Fibroblast of villous mesenchyme (primary cell): ENCODE data around the gene AZU1. TPM values are rescaled to one million over a fixed set of nuclear protein-coding genes. Genes with fewer than 3 reads are reported as not detected.

Source experiments
- DNase-seq: peaks from one replicate; pipeline ENCODE4 v3.0.0-alpha.2; 2010; ENCODE audit warnings: low read depth
- H3K4me3 ChIP-seq: 2 replicates; pipeline ENCODE4 v1.5.1; 2011; ENCODE audit warnings: low read depth, mild to moderate bottlenecking, low read length
- CTCF ChIP-seq: IDR thresholded peaks from 2 replicates; pipeline ENCODE4 v1.5.1; 2012; ENCODE audit warnings: low read depth, mild to moderate bottlenecking, low read length; ENCODE audit not compliant: insufficient read depth
- total RNA-seq: library from RNA; depleted of rRNA; stranded (reverse); fragments of >200 nt; gene quantifications from 2 replicates; pipeline ENCODE4 v1.2.3, GENCODE V29; 2012

AZU1 gene
- total RNA-seq, 1 donor: not detected

- H3K4me3 ChIP-seq: no peak overlapping the region
Observed at GRCh38 chr19:824885-825284, 2.8 kb upstream of the AZU1 start.

GRCh38 chr19:825897-826644, 1.6 kb upstream of the AZU1 start:
- DNase-seq: no peak
- no peak for TF ChIP-seq CTCF
- no peak overlapping the region for H3K4me3 ChIP-seq

More at GRCh38 chr19:824885-825284, 2.8 kb upstream of the AZU1 start:
- TF ChIP-seq CTCF: no peak
- DNase-seq: no peak

DNA sequence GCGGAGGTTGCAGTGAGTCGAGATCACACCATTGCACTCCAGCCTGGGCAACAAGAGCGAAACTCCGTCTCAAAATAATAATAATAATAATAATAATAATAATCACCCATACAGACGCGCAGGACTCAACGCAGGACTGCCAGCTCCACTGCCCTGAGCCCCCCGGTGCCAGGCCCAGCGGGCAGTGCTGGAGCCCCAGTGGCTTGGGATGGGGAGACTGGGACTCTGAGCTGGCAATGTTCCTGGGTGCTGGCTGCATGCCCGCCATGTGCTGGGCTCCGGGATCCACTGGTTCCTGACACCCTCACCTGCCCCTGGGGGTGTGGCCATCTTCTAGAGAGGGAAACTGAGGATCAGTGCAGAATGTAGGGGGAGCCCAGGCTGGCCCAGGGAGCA, 325 bp upstream of the AZU1 start:
- no peak for DNase-seq
- no peak overlapping the region for H3K4me3 ChIP-seq
- no peak for TF ChIP-seq CTCF

DNA sequence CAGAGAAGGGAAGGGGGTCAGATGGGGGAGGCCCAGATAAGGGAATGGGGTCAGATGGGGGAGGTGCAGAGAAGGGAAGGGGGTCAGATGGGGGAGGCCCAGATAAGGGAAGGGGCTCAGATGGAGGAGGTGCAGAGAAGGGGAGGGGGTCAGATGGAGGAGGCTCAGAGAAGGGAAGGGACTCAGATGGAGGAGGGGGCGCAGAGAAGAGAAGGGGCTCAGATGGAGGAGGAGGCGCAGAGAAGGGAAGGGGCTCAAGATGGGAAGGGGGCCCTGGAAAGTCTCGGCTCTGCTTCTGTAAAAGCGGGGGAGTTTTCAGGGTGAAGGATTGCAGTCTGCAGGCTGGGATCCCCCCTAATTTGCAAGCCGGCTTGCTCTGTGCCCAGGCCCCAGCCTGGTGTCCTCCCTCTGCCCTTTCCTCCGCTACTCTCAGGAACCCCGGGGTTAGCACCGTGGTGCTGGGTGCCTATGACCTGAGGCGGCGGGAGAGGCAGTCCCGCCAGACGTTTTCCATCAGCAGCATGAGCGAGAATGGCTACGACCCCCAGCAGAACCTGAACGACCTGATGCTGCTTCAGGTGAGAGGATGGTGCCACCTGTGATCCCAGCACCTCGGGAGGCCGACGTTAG, 1.6 kb downstream of the AZU1 start:
- DNase-seq: no peak
- TF ChIP-seq CTCF: no peak

GRCh38 chr19:831407-832369, 4.1 kb downstream of the AZU1 start:
- TF ChIP-seq CTCF: no peak
- H3K4me3 ChIP-seq: no peak overlapping the region
- DNase-seq: no peak

More for the DNA sequence above, 1.6 kb downstream of the AZU1 start:
- H3K4me3 ChIP-seq: no peak overlapping the region

GRCh38 chr19:834216-834615, 6.6 kb downstream of the AZU1 start:
- H3K4me3 ChIP-seq: no peak overlapping the region
- no peak for TF ChIP-seq CTCF
- DNase-seq: no peak
